ENCODE measurements around the gene ITPR1. TPM values are rescaled to one million over a fixed set of nuclear protein-coding genes. Genes with fewer than 3 reads are reported as not detected.

The ITPR1 gene
- total RNA-seq, 1 experiment from 2014 or later = 48.5 TPM

GRCh38 chr3:4684976-4685375, 191.8 kb downstream of the ITPR1 start:
- CTCF ChIA-PET = no interaction called here
- no peak overlapping the region for H2AFZ ChIP-seq (ENCODE audit: low read length)
- H4K20me1 ChIP-seq (ENCODE audit: low read length) = no peaks in the 10 kb centered on the region
- ATAC-seq = no peak
- H3K4me1 ChIP-seq (ENCODE audit: insufficient read depth, low read length) = no peaks in the 10 kb centered on the region
- H3K4me2 ChIP-seq (ENCODE audit: low read length) = no peak overlapping the region
- TF ChIP-seq EZH2 (IDR thresholded peaks at IDR 0.05; ENCODE audit: low read length, unreplicated experiment) = no peak
- TF ChIP-seq CTCF (conservative IDR thresholded peaks at IDR 0.05; ENCODE audit: low read depth, low read length) = no peak
- no peak for TF ChIP-seq EZH2phosphoT487 (IDR thresholded peaks at IDR 0.05; ENCODE audit: borderline replicate concordance, low read length)
- H3F3A ChIP-seq (ENCODE audit: low read length, unreplicated experiment) = no peaks in the 10 kb centered on the region
- POLR2A ChIA-PET (ENCODE audit: unreplicated experiment) = no interaction called here
- DNase-seq = no peak
- no peak overlapping the region for H3K4me3 ChIP-seq (ENCODE audit: low read length)
- intact Hi-C loops (cut with micrococcal nuclease) = no loop called here
- BruUV-seq (replicated peaks) = no TSS peak
- H3K27ac ChIP-seq (ENCODE audit: low read length) = no peak overlapping the region
- no peaks in the 10 kb centered on the region for H3K9me2 ChIP-seq (replicated peaks; ENCODE audit: low read length)
- H3K36me3 ChIP-seq (ENCODE audit: low read depth, low read length) = no peaks in the 10 kb centered on the region
- H3K9ac ChIP-seq (ENCODE audit: low read length) = no peak overlapping the region
- no peaks in the 10 kb centered on the region for H3K27me3 ChIP-seq (ENCODE audit: low read length)
- no peaks in the 10 kb centered on the region for H3K9me3 ChIP-seq (ENCODE audit: low read length)
- H3K79me2 ChIP-seq (ENCODE audit: low read length) = no peaks in the 10 kb centered on the region

DNA sequence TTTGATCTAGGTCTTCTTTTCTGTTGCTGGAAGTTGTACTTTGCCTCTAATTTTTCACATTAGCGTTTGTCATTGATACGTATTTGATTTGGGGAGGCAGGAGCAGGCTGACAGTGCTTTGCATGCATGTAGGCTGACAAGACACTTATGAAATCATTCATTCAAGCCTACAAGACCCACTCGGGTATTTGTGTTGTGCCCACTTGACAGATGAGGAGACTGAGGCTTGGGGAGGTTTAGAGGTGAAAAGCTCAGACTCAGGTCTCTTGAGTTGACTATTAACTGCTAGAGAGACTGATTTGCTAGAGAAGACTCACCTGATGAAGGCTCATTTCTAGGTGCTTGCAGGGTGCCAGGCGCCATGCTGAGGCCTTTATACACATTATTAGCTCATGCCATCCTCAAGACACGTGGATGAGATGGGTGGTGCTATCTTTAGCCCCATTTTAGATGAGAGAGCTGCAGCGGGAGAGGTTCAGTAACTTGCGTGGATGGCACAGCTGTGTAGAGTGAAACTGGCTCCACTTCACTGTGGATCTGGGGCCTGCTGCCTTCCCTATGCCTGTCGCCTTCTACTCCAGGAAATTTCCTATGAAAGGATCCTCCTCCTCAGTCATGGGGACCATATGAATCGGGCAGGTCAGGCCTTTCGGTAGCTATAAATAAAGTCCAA, 192.7 kb downstream of the ITPR1 start:
- Histone ChIP-seq H3K79me2 (ENCODE audit: low read length) (no peaks in the 10 kb centered on the region), H3K4me3 (ENCODE audit: low read length) (no peak overlapping the region), H3K9ac (ENCODE audit: low read length) (no peak overlapping the region), H3K4me1 (ENCODE audit: insufficient read depth, low read length) (no peaks in the 10 kb centered on the region), H3F3A (ENCODE audit: low read length, unreplicated experiment) (no peaks in the 10 kb centered on the region), H3K27ac (ENCODE audit: low read length) (no peak overlapping the region), H4K20me1 (ENCODE audit: low read length) (no peaks in the 10 kb centered on the region), H3K9me2 (replicated peaks; ENCODE audit: low read length) (no peaks in the 10 kb centered on the region), H3K27me3 (ENCODE audit: low read length) (no peaks in the 10 kb centered on the region), H3K36me3 (ENCODE audit: low read depth, low read length) (no peaks in the 10 kb centered on the region; the same call in 1 of the 2 replicates), H3K4me2 (ENCODE audit: low read length) (no peak overlapping the region), H2AFZ (ENCODE audit: low read length) (no peak overlapping the region), H3K9me3 (ENCODE audit: low read length) (no peaks in the 10 kb centered on the region)
- ChIA-PET POLR2A (ENCODE audit: unreplicated experiment) (no interaction called here), CTCF (no interaction called here)
- TF ChIP-seq EZH2 (IDR thresholded peaks at IDR 0.05; ENCODE audit: low read length, unreplicated experiment) = no peak
- TF ChIP-seq EZH2phosphoT487 (IDR thresholded peaks at IDR 0.05; ENCODE audit: borderline replicate concordance, low read length) = no peak
- no peak for TF ChIP-seq CTCF (conservative IDR thresholded peaks at IDR 0.05; ENCODE audit: low read depth, low read length)
- ATAC-seq = no peak
- no peak for DNase-seq
- intact Hi-C loops (cut with micrococcal nuclease) = no loop called here
- BruUV-seq (replicated peaks) = no TSS peak

GRCh38 chr3:4686619-4687018, 193.5 kb downstream of the ITPR1 start:
- Histone ChIP-seq H3F3A (ENCODE audit: low read length, unreplicated experiment) (no peaks in the 10 kb centered on the region), H3K4me2 (ENCODE audit: low read length) (no peak overlapping the region), H3K9ac (ENCODE audit: low read length) (no peak overlapping the region), H2AFZ (ENCODE audit: low read length) (no peak overlapping the region), H3K9me2 (replicated peaks; ENCODE audit: low read length) (no peaks in the 10 kb centered on the region), H4K20me1 (ENCODE audit: low read length) (no peaks in the 10 kb centered on the region), H3K4me1 (ENCODE audit: insufficient read depth, low read length) (no peaks in the 10 kb centered on the region), H3K79me2 (ENCODE audit: low read length) (no peaks in the 10 kb centered on the region), H3K9me3 (ENCODE audit: low read length) (no peaks in the 10 kb centered on the region), H3K36me3 (ENCODE audit: low read depth, low read length) (no peaks in the 10 kb centered on the region; the same call in 1 of the 2 replicates), H3K27ac (ENCODE audit: low read length) (no peak overlapping the region), H3K4me3 (ENCODE audit: low read length) (no peak overlapping the region), H3K27me3 (ENCODE audit: low read length) (no peaks in the 10 kb centered on the region)
- POLR2A ChIA-PET (ENCODE audit: unreplicated experiment) = interaction anchor here (0.6 kb wide), 1 partner anchor 242 kb away, joined by 3 read pairs; no protein-coding TSS in a partner anchor
- CTCF ChIA-PET = no interaction called here
- no peak for DNase-seq
- intact Hi-C loops (cut with micrococcal nuclease) = no loop called here
- no TSS peak for BruUV-seq (replicated peaks)
- no peak for ATAC-seq
- TF ChIP-seq EZH2phosphoT487 (IDR thresholded peaks at IDR 0.05; ENCODE audit: borderline replicate concordance, low read length) (no peak), EZH2 (IDR thresholded peaks at IDR 0.05; ENCODE audit: low read length, unreplicated experiment) (no peak), CTCF (conservative IDR thresholded peaks at IDR 0.05; ENCODE audit: low read depth, low read length) (no peak)
